HepG2 (cell line): ENCODE measurements around the gene CACNA2D3. TPM values are rescaled to one million over a fixed set of nuclear protein-coding genes. Genes with fewer than 3 reads are reported as not detected.

ENCODE experiments used
- ATAC-seq: fragments of 200-7000 bp; cut with Tn5 transposase; 3 replicates; pipeline ENCODE4 v1.9.1; 2020; ENCODE audit warnings: mild to moderate bottlenecking, moderate library complexity
- BruUV-seq: library from RNA; stranded (reverse); fragments of 400-500 nt; replicated peaks from 2 replicates; lab custom pipeline; 2021; lab: Mats Ljungman, UMichigan
- CTCF ChIA-PET: fragments of 300-600 bp; formaldehyde crosslinking; extraction: SDS; loops from one replicate; lab custom pipeline; 2021; ENCODE audit warnings: low total read pairs, inconsistent platforms, low intra/inter-chr PET ratio; lab: Yijun Ruan, JAX
- POLR2A ChIA-PET: fragments of 350-600 bp; sonication (Branson Sonifier 250); formaldehyde crosslinking; loops from one replicate; lab custom pipeline; 2020; ENCODE audit warnings: antibody characterized with exemption, inconsistent platforms; lab: Yijun Ruan, JAX
- DNase-seq: peaks from one replicate; pipeline ENCODE4 v3.0.0-alpha.2; 2015; ENCODE audit warnings: low spot score
- FAIRE-seq: peaks from 3 replicates; lab custom pipeline; 2011; peaks lifted over from hg19 to GRCh38; lab: Jason Lieb, UNC
- H2AFZ ChIP-seq: one replicate; pipeline ENCODE4 v1.6.1; 2011; ENCODE audit warnings: low read length, inconsistent platforms
- H3K27ac ChIP-seq: fragments of 300-600 bp; 3 replicates; pipeline ENCODE4 v1.8.0; 2011; ENCODE audit warnings: mixed run types, mild to moderate bottlenecking, mixed read lengths, low read length, inconsistent platforms; ENCODE audit not compliant: insufficient read depth; ENCODE audit errors: extremely low read length
- H3K27me3 ChIP-seq, 2 experiments: fragments of 200-600 bp in 1 of 2; 2 replicates in 1 of 2; 3 replicates in 1 of 2; pipeline versions ENCODE4 v1.6.0 to v1.8.0; 2011; ENCODE audit warnings: low read length in 2 of 2, mild to moderate bottlenecking in 2 of 2, moderate library complexity in 2 of 2, inconsistent platforms in 1 of 2; ENCODE audit not compliant: insufficient read depth in 2 of 2, control insufficient read depth in 1 of 2
- H3K36me3 ChIP-seq, 2 experiments: fragments of 200-600 bp in 1 of 2; replicated peaks in 1 of 2; 2 replicates in 1 of 2; 3 replicates in 1 of 2; pipeline versions ENCODE4 v1.5.1 to v1.8.0; 2011; ENCODE audit warnings: low read length in 2 of 2, inconsistent platforms in 1 of 2; ENCODE audit not compliant: insufficient read depth in 2 of 2, control insufficient read depth in 1 of 2
- H3K4me1 ChIP-seq: 2 replicates; pipeline ENCODE4 v1.5.1; 2012; ENCODE audit warnings: low read length, inconsistent platforms; ENCODE audit not compliant: insufficient read depth
- H3K4me2 ChIP-seq: 2 replicates; pipeline ENCODE4 v1.6.0; 2011; ENCODE audit warnings: low read depth, low read length, inconsistent platforms
- H3K4me3 ChIP-seq, 3 experiments: fragments of 200-600 bp in 1 of 3; sonication (generic), shearing (Covaris generic) in 1 of 3; replicated peaks in 1 of 3; 2 replicates each; pipeline ENCODE4 v1.5.1; 2011 to 2016; ENCODE audit warnings: low read length in 3 of 3, inconsistent platforms in 2 of 3, low read depth in 2 of 3, mild to moderate bottlenecking in 2 of 3, control low read depth in 1 of 3, mixed read lengths in 1 of 3; ENCODE audit not compliant: insufficient read depth in 1 of 3
- H3K79me2 ChIP-seq: one replicate; pipeline ENCODE4 v1.6.1; 2011; ENCODE audit warnings: low read length, inconsistent platforms; ENCODE audit not compliant: insufficient read depth
- H3K9ac ChIP-seq: 2 replicates; pipeline ENCODE4 v1.6.0; 2011; ENCODE audit warnings: mild to moderate bottlenecking, low read depth, low read length, inconsistent platforms; ENCODE audit not compliant: insufficient read depth
- H3K9me3 ChIP-seq: 2 replicates; pipeline ENCODE4 v1.5.1; 2012; ENCODE audit warnings: mild to moderate bottlenecking, low read length
- H4K20me1 ChIP-seq: 2 replicates; pipeline ENCODE4 v1.6.0; 2011; ENCODE audit warnings: inconsistent platforms, mild to moderate bottlenecking, low read length, moderate library complexity; ENCODE audit not compliant: insufficient read depth
- ARID2 ChIP-seq: sonication (generic); formaldehyde crosslinking; IDR thresholded peaks from 2 replicates; pipeline ENCODE4 v1.8.1; 2022; ENCODE audit warnings: mild to moderate bottlenecking, missing genetic modification reagents, borderline replicate concordance
- BATF2 ChIP-seq: sonication (generic); formaldehyde crosslinking; IDR thresholded peaks from 2 replicates; pipeline ENCODE4 v1.8.0; 2022; ENCODE audit warnings: mild to moderate bottlenecking, missing genetic modification reagents, moderate library complexity
- BCL3 ChIP-seq: sonication (generic); formaldehyde crosslinking; IDR thresholded peaks from 2 replicates; pipeline ENCODE4 v1.5.1; 2020; ENCODE audit warnings: mild to moderate bottlenecking, missing genetic modification reagents, moderate library complexity
- CEBPB ChIP-seq: IDR thresholded peaks from 2 replicates; pipeline ENCODE4 v1.6.1; 2011; ENCODE audit warnings: low read depth, low read length, improper control_type of control experiment, borderline replicate concordance
- CENPX ChIP-seq: sonication (generic); formaldehyde crosslinking; IDR thresholded peaks from 2 replicates; pipeline ENCODE4 v1.9.0; 2021; ENCODE audit warnings: mild to moderate bottlenecking, missing genetic modification reagents, moderate library complexity
- FLYWCH1 ChIP-seq: sonication (generic); formaldehyde crosslinking; IDR thresholded peaks from 2 replicates; pipeline ENCODE4 v1.8.1; 2023; ENCODE audit warnings: mild to moderate bottlenecking, missing genetic modification reagents
- FOXM1 ChIP-seq: sonication (generic); formaldehyde crosslinking; IDR thresholded peaks from 2 replicates; pipeline ENCODE4 v1.5.0; 2020; ENCODE audit warnings: missing genetic modification reagents
- HNRNPH1 ChIP-seq: fragments of 200-400 bp; formaldehyde crosslinking; optimal IDR thresholded peaks from 2 replicates; pipeline ENCODE3; 2017; ENCODE audit warnings: mild to moderate bottlenecking, low read depth, low read length
- KDM1A ChIP-seq: IDR thresholded peaks from 2 replicates; pipeline ENCODE4 v1.6.1; 2016; ENCODE audit warnings: missing compliant biosample characterization
- PPARG ChIP-seq: conservative IDR thresholded peaks from 2 replicates; pipeline ENCODE4 v1.6.1; 2016; ENCODE audit warnings: missing biosample characterization, missing genetic modification reagents
- SP5 ChIP-seq: IDR thresholded peaks from 2 replicates; pipeline ENCODE4 v1.6.1; 2016; ENCODE audit warnings: low read depth, borderline replicate concordance
- ZNF142 ChIP-seq: sonication (generic); formaldehyde crosslinking; IDR thresholded peaks from 2 replicates; pipeline ENCODE4 v1.4.0; 2020; ENCODE audit warnings: missing genetic modification reagents
- ZNF264 ChIP-seq: sonication (generic); formaldehyde crosslinking; IDR thresholded peaks from 2 replicates; pipeline ENCODE4 v1.4.0; 2020; ENCODE audit warnings: missing genetic modification reagents
- ZNF619 ChIP-seq: sonication (generic); formaldehyde crosslinking; IDR thresholded peaks from 2 replicates; pipeline ENCODE4 v1.4.0; 2020; ENCODE audit warnings: mild to moderate bottlenecking, missing genetic modification reagents
- ZNF629 ChIP-seq: sonication (generic); formaldehyde crosslinking; conservative IDR thresholded peaks from 2 replicates; pipeline ENCODE4 v1.5.0; 2020; ENCODE audit warnings: missing genetic modification reagents
- ZSCAN21 ChIP-seq: sonication (generic); formaldehyde crosslinking; IDR thresholded peaks from 2 replicates; pipeline ENCODE4 v1.8.0; 2022; ENCODE audit warnings: mild to moderate bottlenecking, missing genetic modification reagents, moderate library complexity, borderline replicate concordance
- WGBS: methylation state at CpG from one replicate; pipeline ENCODE4 v1.1.6; 2017; ENCODE audit warnings: low lambda C conversion rate; 5-methylcytosine and 5-hydroxymethylcytosine counted together
- in situ Hi-C: cut with HindIII; loops from 2 replicates; pipeline ENCODE4 v1.10.0; 2017; ENCODE audit warnings: low pct_unique_long_range_greater_than_20kb; ENCODE audit not compliant: extremely low pct_ligation_motif_present
- intact Hi-C: fragments of 100-400 bp; cut with micrococcal nuclease; formaldehyde crosslinking; loops from one replicate; pipeline ENCODE4 v1.10.0; 2022; ENCODE audit not compliant: unreplicated experiment
- polyA plus RNA-seq, 8 experiments: library from polyadenylated mRNA; depleted of rRNA in 3 of 8; stranded (reverse) in 7 of 8; unstranded in 1 of 8; fragments of >200 nt; fragmentation: Illumina TruSeq in 4 of 8; extraction: Trizol in 4 of 8; gene quantifications; 2 replicates each; pipeline versions ENCODE4 v1.2.1 to v1.2.3, GENCODE V29; 2011 to 2016; ENCODE audit warnings: low read depth in 4 of 8, missing spikeins in 1 of 8, mixed read lengths in 1 of 8; ENCODE audit not compliant: insufficient read depth in 1 of 8
- total RNA-seq, 5 experiments: library from RNA; depleted of rRNA; stranded (reverse); fragments of >200 nt; fragmentation: Illumina TruSeq; extraction: Trizol; gene quantifications; 2 replicates each; pipeline ENCODE4 v1.2.3, GENCODE V29; 2016; ENCODE audit warnings: low read depth in 1 of 5

The CACNA2D3 gene
- total and polyA plus RNA-seq, 2 of the 13 experiments (the other 11 are each of a cell fraction or from before 2014, with no cell fraction given) = not detected

GRCh38 chr3:54202054-54202453 is 79.7 kb downstream of the CACNA2D3 start:
- H4K20me1 ChIP-seq = no peaks in the 10 kb centered on the region
- H3K79me2 ChIP-seq = no peaks in the 10 kb centered on the region
- ChIA-PET POLR2A (no interaction called here), CTCF (no interaction called here)
- intact Hi-C loops = no loop called here
- no peaks in the 10 kb centered on the region for H3K36me3 ChIP-seq
- H3K9me3 ChIP-seq = no peaks in the 10 kb centered on the region
- no peaks in the 10 kb centered on the region for H3K4me1 ChIP-seq
- in situ Hi-C loops = no loop called here
- BruUV-seq = no TSS peak
- DNase-seq = no peak
- FAIRE-seq = no peak
- no peak overlapping the region for H3K4me2 ChIP-seq
- TF ChIP-seq CEBPB (no peak), ZNF619 (CRISPR knock-in tag) (no peak), ZNF629 (CRISPR knock-in tag) (no peak), KDM1A (CRISPR knock-in tag) (no peak), PPARG (CRISPR knock-in tag) (no peak), FOXM1 (no peak), BATF2 (no peak), ARID2 (no peak), SP5 (CRISPR knock-in tag) (no peak), ZNF142 (CRISPR knock-in tag) (no peak), CENPX (no peak), ZSCAN21 (CRISPR knock-in tag) (no peak), ZNF264 (no peak), FLYWCH1 (CRISPR knock-in tag) (no peak), HNRNPH1 (no peak), BCL3 (CRISPR knock-in tag) (no peak)
- TF ChIP-seq, all 625 proteins: peak for 0
- H3K27ac ChIP-seq = no peak overlapping the region
- WGBS = 0% methylated on average over 4 of the region's 5 CpGs
- peaks cover 0 to 31% of the 10 kb centered on the region in 2 experiments; a peak in 3 of 5 replicates for H3K27me3 ChIP-seq
- ATAC-seq = no peak
- H2AFZ ChIP-seq = no peak overlapping the region
- H3K4me3 ChIP-seq = no peak overlapping the region
- no peak overlapping the region for H3K9ac ChIP-seq
